ENCODE results near the gene KLHL22.

GRCh38 chr22:20456722-20457076, 38.9 kb downstream of the KLHL22 start:
- TF ChIP-seq, protein P1, sequence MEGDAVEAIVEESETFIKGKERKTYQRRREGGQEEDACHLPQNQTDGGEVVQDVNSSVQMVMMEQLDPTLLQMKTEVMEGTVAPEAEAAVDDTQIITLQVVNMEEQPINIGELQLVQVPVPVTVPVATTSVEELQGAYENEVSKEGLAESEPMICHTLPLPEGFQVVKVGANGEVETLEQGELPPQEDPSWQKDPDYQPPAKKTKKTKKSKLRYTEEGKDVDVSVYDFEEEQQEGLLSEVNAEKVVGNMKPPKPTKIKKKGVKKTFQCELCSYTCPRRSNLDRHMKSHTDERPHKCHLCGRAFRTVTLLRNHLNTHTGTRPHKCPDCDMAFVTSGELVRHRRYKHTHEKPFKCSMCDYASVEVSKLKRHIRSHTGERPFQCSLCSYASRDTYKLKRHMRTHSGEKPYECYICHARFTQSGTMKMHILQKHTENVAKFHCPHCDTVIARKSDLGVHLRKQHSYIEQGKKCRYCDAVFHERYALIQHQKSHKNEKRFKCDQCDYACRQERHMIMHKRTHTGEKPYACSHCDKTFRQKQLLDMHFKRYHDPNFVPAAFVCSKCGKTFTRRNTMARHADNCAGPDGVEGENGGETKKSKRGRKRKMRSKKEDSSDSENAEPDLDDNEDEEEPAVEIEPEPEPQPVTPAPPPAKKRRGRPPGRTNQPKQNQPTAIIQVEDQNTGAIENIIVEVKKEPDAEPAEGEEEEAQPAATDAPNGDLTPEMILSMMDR (IDR thresholded peaks at IDR 0.05): no peak
- TF ChIP-seq POLR2AphosphoS5 (IDR thresholded peaks at IDR 0.05): no peak
